HepG2 (cell line): ENCODE results near the gene PTGES3. TPM values are rescaled to one million over a fixed set of nuclear protein-coding genes. Genes with fewer than 3 reads are reported as not detected.

ENCODE experiments used
- ATAC-seq: fragments of 200-7000 bp; cut with Tn5 transposase; 3 replicates; pipeline ENCODE4 v1.9.1; 2020; ENCODE audit warnings: mild to moderate bottlenecking, moderate library complexity
- BruUV-seq: library from RNA; stranded (reverse); fragments of 400-500 nt; replicated peaks from 2 replicates; lab custom pipeline; 2021; lab: Mats Ljungman, UMichigan
- CTCF ChIA-PET: fragments of 300-600 bp; formaldehyde crosslinking; extraction: SDS; loops from one replicate; lab custom pipeline; 2021; ENCODE audit warnings: low total read pairs, inconsistent platforms, low intra/inter-chr PET ratio; lab: Yijun Ruan, JAX
- POLR2A ChIA-PET: fragments of 350-600 bp; sonication (Branson Sonifier 250); formaldehyde crosslinking; loops from one replicate; lab custom pipeline; 2020; ENCODE audit warnings: antibody characterized with exemption, inconsistent platforms; lab: Yijun Ruan, JAX
- DNase-seq: peaks from one replicate; pipeline ENCODE4 v3.0.0-alpha.2; 2015; ENCODE audit warnings: low spot score
- FAIRE-seq: peaks from 3 replicates; lab custom pipeline; 2011; peaks lifted over from hg19 to GRCh38; lab: Jason Lieb, UNC
- H2AFZ ChIP-seq: one replicate; pipeline ENCODE4 v1.6.1; 2011; ENCODE audit warnings: low read length, inconsistent platforms
- H3K27ac ChIP-seq: fragments of 300-600 bp; 3 replicates; pipeline ENCODE4 v1.8.0; 2011; ENCODE audit warnings: mixed run types, mild to moderate bottlenecking, mixed read lengths, low read length, inconsistent platforms; ENCODE audit not compliant: insufficient read depth; ENCODE audit errors: extremely low read length
- H3K27me3 ChIP-seq, 2 experiments: fragments of 200-600 bp in 1 of 2; 2 replicates in 1 of 2; 3 replicates in 1 of 2; pipeline versions ENCODE4 v1.6.0 to v1.8.0; 2011; ENCODE audit warnings: low read length in 2 of 2, mild to moderate bottlenecking in 2 of 2, moderate library complexity in 2 of 2, inconsistent platforms in 1 of 2; ENCODE audit not compliant: insufficient read depth in 2 of 2, control insufficient read depth in 1 of 2
- H3K36me3 ChIP-seq, 2 experiments: fragments of 200-600 bp in 1 of 2; replicated peaks in 1 of 2; 2 replicates in 1 of 2; 3 replicates in 1 of 2; pipeline versions ENCODE4 v1.5.1 to v1.8.0; 2011; ENCODE audit warnings: low read length in 2 of 2, inconsistent platforms in 1 of 2; ENCODE audit not compliant: insufficient read depth in 2 of 2, control insufficient read depth in 1 of 2
- H3K4me1 ChIP-seq: 2 replicates; pipeline ENCODE4 v1.5.1; 2012; ENCODE audit warnings: low read length, inconsistent platforms; ENCODE audit not compliant: insufficient read depth
- H3K4me2 ChIP-seq: 2 replicates; pipeline ENCODE4 v1.6.0; 2011; ENCODE audit warnings: low read depth, low read length, inconsistent platforms
- H3K4me3 ChIP-seq, 3 experiments: fragments of 200-600 bp in 1 of 3; sonication (generic), shearing (Covaris generic) in 1 of 3; replicated peaks in 1 of 3; 2 replicates each; pipeline ENCODE4 v1.5.1; 2011 to 2016; ENCODE audit warnings: low read length in 3 of 3, inconsistent platforms in 2 of 3, low read depth in 2 of 3, mild to moderate bottlenecking in 2 of 3, control low read depth in 1 of 3, mixed read lengths in 1 of 3; ENCODE audit not compliant: insufficient read depth in 1 of 3
- H3K79me2 ChIP-seq: one replicate; pipeline ENCODE4 v1.6.1; 2011; ENCODE audit warnings: low read length, inconsistent platforms; ENCODE audit not compliant: insufficient read depth
- H3K9ac ChIP-seq: 2 replicates; pipeline ENCODE4 v1.6.0; 2011; ENCODE audit warnings: mild to moderate bottlenecking, low read depth, low read length, inconsistent platforms; ENCODE audit not compliant: insufficient read depth
- H3K9me3 ChIP-seq: 2 replicates; pipeline ENCODE4 v1.5.1; 2012; ENCODE audit warnings: mild to moderate bottlenecking, low read length
- H4K20me1 ChIP-seq: 2 replicates; pipeline ENCODE4 v1.6.0; 2011; ENCODE audit warnings: inconsistent platforms, mild to moderate bottlenecking, low read length, moderate library complexity; ENCODE audit not compliant: insufficient read depth
- ZFP91 ChIP-seq: sonication (generic); formaldehyde crosslinking; IDR thresholded peaks from 2 replicates; pipeline ENCODE4 v1.9.0; 2022; ENCODE audit warnings: missing genetic modification reagents, mild to moderate bottlenecking, borderline replicate concordance
- ZFYVE20 ChIP-seq: sonication (generic); formaldehyde crosslinking; IDR thresholded peaks from 2 replicates; pipeline ENCODE4 v1.8.0; 2023; ENCODE audit warnings: low read depth, mild to moderate bottlenecking, moderate library complexity, missing genetic modification reagents, borderline replicate concordance
- ZNF576 ChIP-seq: sonication (generic); formaldehyde crosslinking; IDR thresholded peaks from 2 replicates; pipeline ENCODE4 v1.4.0; 2020; ENCODE audit warnings: mild to moderate bottlenecking, missing genetic modification reagents
- WGBS: methylation state at CpG from one replicate; pipeline ENCODE4 v1.1.6; 2017; ENCODE audit warnings: low lambda C conversion rate; 5-methylcytosine and 5-hydroxymethylcytosine counted together
- in situ Hi-C: cut with HindIII; loops from 2 replicates; pipeline ENCODE4 v1.10.0; 2017; ENCODE audit warnings: low pct_unique_long_range_greater_than_20kb; ENCODE audit not compliant: extremely low pct_ligation_motif_present
- intact Hi-C: fragments of 100-400 bp; cut with micrococcal nuclease; formaldehyde crosslinking; loops from one replicate; pipeline ENCODE4 v1.10.0; 2022; ENCODE audit not compliant: unreplicated experiment
- polyA plus RNA-seq, 8 experiments: library from polyadenylated mRNA; depleted of rRNA in 3 of 8; stranded (reverse) in 7 of 8; unstranded in 1 of 8; fragments of >200 nt; fragmentation: Illumina TruSeq in 4 of 8; extraction: Trizol in 4 of 8; gene quantifications; 2 replicates each; pipeline versions ENCODE4 v1.2.1 to v1.2.3, GENCODE V29; 2011 to 2016; ENCODE audit warnings: low read depth in 4 of 8, missing spikeins in 1 of 8, mixed read lengths in 1 of 8; ENCODE audit not compliant: insufficient read depth in 1 of 8
- total RNA-seq, 5 experiments: library from RNA; depleted of rRNA; stranded (reverse); fragments of >200 nt; fragmentation: Illumina TruSeq; extraction: Trizol; gene quantifications; 2 replicates each; pipeline ENCODE4 v1.2.3, GENCODE V29; 2016; ENCODE audit warnings: low read depth in 1 of 5

Gene PTGES3
- total and polyA plus RNA-seq, 2 of the 13 experiments (the other 11 are each of a cell fraction or from before 2014, with no cell fraction given): 54.4 to 159 TPM

GRCh38 chr12:56632701-56633467, 55.2 kb downstream of the PTGES3 start:
- Histone ChIP-seq H3K27ac (no peak overlapping the region), H3K4me2 (peak overlapping the region; percentile 100), H3K9ac (no peak overlapping the region), H3K79me2 (peaks cover 48% of the 10 kb centered on the region), H3K27me3 (peaks cover 0 to 3% of the 10 kb centered on the region in 2 experiments; a peak in 1 of 5 replicates), H2AFZ (no peak overlapping the region), H3K4me1 (peaks cover 56% of the 10 kb centered on the region), H3K36me3 (peaks cover 0 to 3% of the 10 kb centered on the region in 2 experiments; a peak in 3 of 5 replicates), H3K9me3 (no peaks in the 10 kb centered on the region), H4K20me1 (peaks cover 10% of the 10 kb centered on the region), H3K4me3 (peak overlapping the region in 2 of 3 experiments; percentile 4 to 36; a peak in 1 of 6 replicates)
- 89% methylated on average over 4 of the region's 4 CpGs for WGBS
- in situ Hi-C loops: no loop called here
- no peak for TF ChIP-seq ZFYVE20 (CRISPR knock-in tag)
- TF ChIP-seq ZNF576 (CRISPR knock-in tag): no peak
- peak; percentile 37; the same call in 1 of the 2 replicates for TF ChIP-seq ZFP91
- POLR2A ChIA-PET: interaction anchor here (1.0 kb wide), 1 partner anchor 92 kb away, joined by 3 read pairs; the partner anchor contains the start of gene NACA
- CTCF ChIA-PET: no interaction called here
- FAIRE-seq: no peak
- no peak for ATAC-seq
- DNase-seq: no peak
- no TSS peak for BruUV-seq
- intact Hi-C loops: no loop called here
